Myocyte (in vitro differentiated cells): Measurements from ENCODE around the gene ASB4. TPM values are rescaled to one million over a fixed set of nuclear protein-coding genes. Genes with fewer than 3 reads are reported as not detected.
"Not testable (repeated sequence)": the region's sequence is repeated elsewhere in the genome, so short reads cannot be mapped to it uniquely, and the experiment has no call there.

Experiments
- DNase-seq: peaks from one replicate; pipeline ENCODE4 v3.0.0-alpha.2; 2012; ENCODE audit warnings: low read depth
- total RNA-seq: library from RNA; depleted of rRNA; stranded (reverse); fragments of >200 nt; gene quantifications from 2 replicates; pipeline ENCODE4 v1.2.3, GENCODE V29; 2014

ASB4 gene
- total RNA-seq, 1 donor from 2014 or later, result 0.35 TPM

- DNase-seq, result no peak
Observed at GRCh38 chr7:95550546-95550945, 64.8 kb downstream of the ASB4 start.

DNA sequence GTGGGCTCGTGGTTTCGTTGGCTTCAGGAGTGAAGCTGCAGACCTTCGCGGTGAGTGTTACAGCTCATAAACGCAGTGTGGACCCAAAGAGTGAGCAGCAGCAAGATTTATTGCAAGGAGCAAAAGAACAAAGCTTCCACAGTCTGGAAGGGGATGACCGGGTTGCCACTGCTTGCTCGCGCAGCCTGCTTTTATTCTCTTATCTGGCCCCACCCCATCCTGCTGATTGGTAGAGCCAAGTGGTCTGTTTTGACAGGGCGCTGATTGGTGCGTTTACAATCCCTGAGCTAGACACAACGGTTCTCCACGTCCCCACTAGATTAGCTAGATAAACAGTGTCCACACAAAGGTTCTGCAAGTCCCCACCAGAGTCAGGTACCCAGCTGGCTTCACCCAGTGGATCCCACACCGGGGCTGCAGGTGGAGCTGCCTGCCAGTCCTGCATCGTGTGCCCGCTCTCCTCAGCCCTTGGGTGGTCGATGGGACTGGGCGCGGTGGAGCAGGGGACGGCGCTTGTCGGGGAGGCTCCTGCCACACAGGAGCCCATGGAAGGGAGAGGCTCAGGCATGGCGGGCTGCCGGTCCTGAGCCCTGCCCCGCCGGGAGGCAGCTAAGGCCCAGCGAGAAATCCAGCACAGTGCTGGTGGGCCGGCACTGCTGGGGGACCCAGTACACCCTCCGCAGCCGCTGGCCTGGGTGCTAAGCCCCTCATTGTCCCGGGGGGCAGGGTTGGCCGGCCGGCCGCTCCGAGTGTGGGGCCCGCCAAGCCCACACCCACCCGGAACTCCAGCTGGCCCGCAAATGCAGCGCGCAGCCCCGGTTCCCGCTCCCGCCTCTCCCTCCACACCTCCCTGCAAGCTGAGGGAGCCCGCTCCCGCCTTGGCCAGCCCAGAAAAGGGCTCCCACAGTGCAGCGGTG lies 66.5 kb downstream of the ASB4 start:
- DNase-seq, result not testable (repeated sequence)

GRCh38 chr7:95553939-95554338 lies 68.2 kb downstream of the ASB4 start:
- no peak for DNase-seq

DNA sequence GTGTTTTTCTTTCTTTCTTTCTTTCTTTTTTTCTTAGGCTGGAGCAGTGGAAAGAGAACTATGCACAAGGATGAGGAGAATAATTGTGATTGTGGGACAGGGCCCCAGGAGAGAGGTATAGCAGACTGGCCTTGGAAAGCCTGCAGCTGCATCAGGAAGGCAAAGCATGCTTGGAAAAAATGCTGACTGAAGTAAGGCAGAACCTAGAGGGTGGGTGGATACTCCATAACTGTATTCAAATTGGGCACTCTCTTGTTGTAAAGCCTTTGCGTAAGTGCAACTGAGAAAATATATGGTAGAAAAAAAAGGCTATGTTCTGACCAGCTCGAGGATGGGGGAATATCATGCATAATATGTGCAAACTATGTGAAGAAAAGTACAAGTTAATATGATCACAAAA lies 71.0 kb downstream of the ASB4 start:
- no peak for DNase-seq

DNA sequence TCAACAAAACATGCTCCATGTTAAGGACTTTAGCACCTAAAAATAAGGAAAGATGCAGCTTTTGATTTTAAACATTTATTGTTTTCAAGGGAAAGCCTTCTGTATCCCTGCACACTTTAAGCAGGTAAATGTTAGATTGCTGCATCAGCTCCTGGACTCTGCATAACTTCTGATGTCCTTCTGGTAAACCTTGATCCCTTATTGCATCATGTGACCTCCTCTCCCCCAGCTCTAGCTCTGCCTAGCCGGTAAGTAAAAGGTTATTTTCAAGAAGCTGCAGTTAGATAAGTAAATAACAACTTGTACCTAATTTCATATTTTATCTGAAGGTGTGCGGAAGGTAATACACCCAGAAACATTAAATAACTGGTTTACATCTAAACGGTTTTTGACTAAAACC lies 73.1 kb downstream of the ASB4 start:
- no peak for DNase-seq

DNA sequence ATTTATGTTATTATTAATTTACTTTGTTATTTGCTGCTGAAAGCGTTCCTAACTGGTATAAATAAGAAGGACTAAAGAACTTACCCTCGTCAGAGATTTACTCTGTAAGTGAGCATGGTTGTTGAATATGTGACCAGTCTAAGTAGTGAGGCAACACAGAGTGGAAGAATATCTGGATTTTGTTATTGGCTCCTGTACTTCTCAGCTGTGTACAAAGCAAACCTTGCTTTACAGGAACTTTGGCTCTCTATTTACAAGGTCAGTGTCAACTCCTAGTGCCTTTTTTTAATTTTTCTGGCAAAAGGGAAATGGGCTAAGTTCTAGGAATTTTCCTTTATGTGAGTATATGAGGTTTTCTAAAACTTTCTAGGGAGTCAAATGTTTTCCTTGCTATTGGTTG lies 74.9 kb downstream of the ASB4 start:
- no peak for DNase-seq

GRCh38 chr7:95569720-95570119 lies 84.0 kb downstream of the ASB4 start:
- DNase-seq, result no peak

GRCh38 chr7:95577137-95577536 lies 91.4 kb downstream of the ASB4 start:
- no peak for DNase-seq

DNA sequence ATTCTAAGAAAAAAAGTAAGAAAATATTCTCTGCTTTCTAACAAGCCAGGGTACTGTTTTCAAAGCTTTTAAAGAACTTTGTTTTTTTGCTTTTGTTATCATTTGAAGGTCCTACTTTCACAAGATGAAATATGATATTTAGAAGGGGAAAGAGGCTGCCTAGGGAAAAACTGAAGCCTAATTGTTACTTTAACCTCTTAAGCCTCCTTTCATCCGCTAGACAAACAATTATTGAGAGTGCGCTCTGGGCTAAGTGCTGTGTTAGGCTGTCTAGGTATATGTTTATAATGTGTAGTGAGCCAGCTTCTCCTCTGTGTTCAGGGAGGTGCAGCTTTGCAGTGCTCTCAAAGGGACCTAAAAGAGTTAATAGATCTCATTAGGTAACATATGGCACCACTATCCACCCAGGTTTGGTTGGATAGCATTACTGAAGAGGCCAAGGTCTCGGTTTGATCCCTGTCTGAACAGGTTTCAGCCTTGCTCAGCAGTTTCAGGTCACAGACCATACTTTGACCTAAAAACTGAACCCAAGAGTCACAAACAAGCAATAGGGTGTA lies 92.6 kb downstream of the ASB4 start:
- no peak for DNase-seq

DNA sequence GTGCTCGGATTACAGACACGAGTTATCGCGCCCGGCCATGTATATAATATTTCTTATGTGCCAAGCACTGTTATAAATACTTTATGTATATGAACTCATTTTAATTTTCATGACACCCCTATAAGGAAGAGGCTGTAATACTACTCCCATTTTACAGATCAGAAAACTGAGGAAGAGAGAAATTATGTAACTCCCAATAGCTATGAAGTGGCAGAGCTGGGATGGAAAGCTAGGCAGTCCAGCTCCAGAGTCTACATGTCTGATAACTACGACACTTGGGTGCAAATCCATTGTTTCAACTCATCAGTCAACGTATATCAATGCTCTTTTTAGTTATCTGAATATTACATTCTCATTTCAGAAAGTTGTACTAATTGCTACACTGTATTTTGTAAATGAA lies 93.6 kb downstream of the ASB4 start:
- no peak for DNase-seq

- DNase-seq, result no peak
Observed at GRCh38 chr7:95581467-95581866, 95.7 kb downstream of the ASB4 start.

- DNase-seq, result no peak
Observed at GRCh38 chr7:95582578-95583293, 97.0 kb downstream of the ASB4 start.

DNA sequence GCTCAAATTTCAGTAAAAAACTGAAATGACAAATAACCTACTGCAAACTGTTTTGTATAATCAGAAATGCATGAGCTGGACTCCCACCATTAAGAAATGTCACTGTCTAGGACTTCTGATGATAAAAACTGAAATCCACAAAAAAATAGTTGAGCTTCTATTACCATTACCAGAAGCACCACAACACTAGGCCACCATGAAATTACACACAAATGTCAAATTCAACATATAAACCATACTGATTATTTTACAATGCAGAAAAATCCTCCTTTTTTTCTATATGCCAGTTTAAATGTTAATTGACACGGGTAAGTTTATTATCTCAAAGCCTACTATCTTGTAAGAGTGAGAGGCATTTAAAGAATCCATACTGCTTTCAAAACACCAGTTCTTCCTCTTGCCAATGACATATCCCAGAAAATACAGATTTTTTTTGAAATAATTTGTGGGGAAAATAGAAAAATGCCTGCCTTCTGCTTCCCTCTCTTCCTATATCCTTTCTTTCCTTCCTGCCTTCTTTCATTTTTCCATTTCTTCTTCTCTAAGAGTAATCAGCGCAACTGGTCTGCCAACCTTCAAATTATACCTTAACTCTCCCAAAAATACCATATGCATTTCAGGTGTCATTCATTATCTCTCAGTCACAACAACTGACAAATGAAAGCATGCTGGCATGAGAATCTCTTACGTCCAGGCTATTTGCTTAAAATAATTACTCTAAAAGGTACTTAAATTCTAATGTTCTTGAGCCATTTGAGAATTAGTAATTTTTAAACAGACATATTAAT lies 98.3 kb downstream of the ASB4 start:
- DNase-seq, result no peak

DNA sequence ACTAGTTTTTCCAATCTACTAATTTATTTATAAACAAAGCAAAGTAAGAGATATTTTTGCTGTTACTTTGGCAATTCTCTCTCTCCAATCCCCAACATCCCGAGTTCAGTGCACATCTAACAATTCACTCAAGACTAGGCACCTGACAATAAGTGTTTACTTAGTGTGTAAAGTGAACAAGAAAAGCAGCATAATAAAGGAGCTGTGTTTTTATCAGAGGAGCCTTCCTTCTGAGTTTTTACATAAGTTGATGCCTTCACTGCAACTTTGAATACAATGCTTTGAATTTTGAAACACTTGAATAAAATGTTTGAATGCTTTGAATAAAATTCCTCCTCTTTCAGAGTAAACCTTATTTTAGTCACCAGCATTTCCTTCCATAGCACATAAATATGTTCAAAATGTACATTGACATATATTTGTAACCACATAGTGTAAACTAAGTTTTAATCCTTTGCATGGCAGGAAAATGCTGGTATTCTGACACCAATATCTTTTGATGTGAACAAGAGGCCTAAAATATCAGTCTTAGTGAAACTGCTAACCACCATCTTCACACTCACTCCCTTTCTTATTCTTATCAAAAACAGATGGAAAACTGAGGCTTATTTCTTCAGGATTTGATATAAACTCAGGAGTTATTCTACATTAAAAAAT lies 99.2 kb downstream of the ASB4 start:
- no peak for DNase-seq

DNA sequence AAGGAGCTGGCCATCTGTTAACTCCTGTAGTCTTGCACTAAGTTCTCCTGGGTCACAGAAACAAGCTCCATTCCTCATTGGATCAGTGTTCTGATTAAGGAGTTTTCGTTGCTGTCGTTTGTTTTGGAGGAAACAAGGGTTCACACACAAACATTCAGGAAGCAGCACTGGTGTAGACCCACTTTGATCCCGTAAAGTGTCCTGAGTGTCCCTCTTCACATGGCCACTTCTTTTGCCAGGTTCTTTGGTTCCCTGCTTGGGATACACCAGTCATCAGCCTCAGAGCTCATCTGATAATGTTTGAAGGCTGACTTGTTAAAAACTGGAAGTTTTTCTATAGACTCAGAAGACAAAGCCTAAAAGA lies 99.7 kb downstream of the ASB4 start:
- no peak for DNase-seq

GRCh38 chr7:95586951-95587301 lies 101.2 kb downstream of the ASB4 start:
- no peak for DNase-seq

DNA sequence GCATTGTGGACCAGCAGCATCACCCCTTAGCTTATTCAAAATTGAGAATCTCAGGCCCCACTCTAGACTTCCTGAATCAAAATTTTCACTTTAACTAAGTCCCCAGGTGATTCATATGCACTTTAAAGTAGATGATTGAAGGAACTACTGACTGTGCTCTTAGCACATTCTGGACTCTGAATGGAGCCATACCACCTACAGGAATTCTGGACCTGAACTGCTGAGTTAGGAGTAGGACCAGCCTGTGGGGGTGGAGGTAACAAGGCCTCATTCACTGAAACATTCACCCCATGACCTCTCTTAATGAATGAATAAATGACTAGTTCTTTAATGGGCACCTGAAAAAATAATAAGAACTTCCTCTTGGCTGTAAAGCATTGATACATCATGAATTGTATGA lies 103.3 kb downstream of the ASB4 start:
- no peak for DNase-seq

DNA sequence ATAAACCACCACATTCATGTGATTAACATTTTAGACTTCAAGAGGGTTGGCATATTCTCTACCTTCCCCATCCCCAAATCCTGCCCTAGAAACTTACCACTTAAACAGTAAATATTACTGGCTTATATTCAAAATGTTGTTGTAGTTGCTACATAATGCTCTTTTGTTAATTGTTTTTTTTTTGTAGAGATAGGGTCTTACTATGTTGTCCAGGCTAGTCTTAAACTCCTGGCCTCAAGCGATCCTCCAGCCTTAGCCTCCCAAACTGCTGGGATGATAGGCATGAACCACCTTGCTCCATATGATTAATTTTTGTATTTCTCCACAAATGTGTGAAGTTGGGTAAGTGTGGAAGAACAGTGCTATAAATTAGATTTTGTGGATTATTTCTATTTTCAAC lies 104.0 kb downstream of the ASB4 start:
- no peak for DNase-seq
